GM12891 (cell line): ENCODE measurements around the gene SCN1B.

Source experiments
- DNase-seq: peaks from one replicate; pipeline ENCODE4 v3.0.0; 2011; ENCODE audit warnings: low spot score; ENCODE audit not compliant: insufficient read length
- FAIRE-seq: peaks from 2 replicates; lab custom pipeline; 2011; peaks lifted over from hg19 to GRCh38; lab: Jason Lieb, UNC
- PAX5 ChIP-seq: IDR thresholded peaks from 2 replicates; pipeline ENCODE4 v1.6.1; 2011; ENCODE audit warnings: low read length, moderate library complexity, mild to moderate bottlenecking; ENCODE audit not compliant: insufficient read depth, severe bottlenecking
- POLR2A ChIP-seq: IDR thresholded peaks from 2 replicates; pipeline ENCODE4 v1.6.1; 2011; ENCODE audit warnings: low read depth, low read length, control low read depth
- POLR2AphosphoS5 ChIP-seq: IDR thresholded peaks from 2 replicates; pipeline ENCODE4 v1.6.1; 2011; ENCODE audit warnings: low read depth, low read length, control low read depth
- POU2F2 ChIP-seq: IDR thresholded peaks from 2 replicates; pipeline ENCODE4 v1.6.1; 2011; ENCODE audit warnings: low read depth, mild to moderate bottlenecking, control low read depth, low read length, moderate library complexity
- SPI1 ChIP-seq: IDR thresholded peaks from 2 replicates; pipeline ENCODE4 v1.6.1; 2011; ENCODE audit warnings: low read depth, low read length, control low read depth
- TAF1 ChIP-seq: IDR thresholded peaks from 2 replicates; pipeline ENCODE4 v1.6.1; 2011; ENCODE audit warnings: low read depth, low read length, control low read depth

Gene SCN1B

DNA sequence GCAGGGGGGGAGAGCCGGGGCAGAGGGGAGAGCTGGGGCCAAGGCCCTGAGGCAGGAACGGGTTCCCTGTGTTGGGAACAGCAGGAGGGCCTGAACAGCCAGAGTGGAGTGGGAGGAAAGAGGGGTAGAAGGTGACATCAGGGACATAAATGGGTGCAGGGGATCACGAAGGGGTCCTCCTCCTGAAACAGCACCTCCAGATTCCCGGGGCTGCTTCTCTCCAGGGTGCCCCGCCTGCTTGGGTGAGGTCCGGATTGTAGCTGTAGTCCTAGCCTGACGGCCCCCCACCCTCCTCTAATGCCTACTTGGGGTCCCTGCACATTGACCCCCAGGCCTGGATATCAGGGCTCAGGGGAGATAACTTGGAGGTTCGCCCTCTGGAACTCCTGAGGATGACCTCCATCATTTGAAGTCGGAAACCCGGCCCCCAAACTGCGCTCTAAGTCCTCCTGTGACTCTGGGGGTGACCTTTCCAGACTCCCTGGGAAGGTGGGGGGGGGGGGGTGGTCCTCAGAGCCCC, 473 bp upstream of the SCN1B start:
- FAIRE-seq (no peak), DNase-seq (no peak)
- TF ChIP-seq POU2F2 (no peak), TAF1 (no peak), PAX5 (no peak), POLR2A (no peak), POLR2AphosphoS5 (no peak), SPI1 (no peak)

DNA sequence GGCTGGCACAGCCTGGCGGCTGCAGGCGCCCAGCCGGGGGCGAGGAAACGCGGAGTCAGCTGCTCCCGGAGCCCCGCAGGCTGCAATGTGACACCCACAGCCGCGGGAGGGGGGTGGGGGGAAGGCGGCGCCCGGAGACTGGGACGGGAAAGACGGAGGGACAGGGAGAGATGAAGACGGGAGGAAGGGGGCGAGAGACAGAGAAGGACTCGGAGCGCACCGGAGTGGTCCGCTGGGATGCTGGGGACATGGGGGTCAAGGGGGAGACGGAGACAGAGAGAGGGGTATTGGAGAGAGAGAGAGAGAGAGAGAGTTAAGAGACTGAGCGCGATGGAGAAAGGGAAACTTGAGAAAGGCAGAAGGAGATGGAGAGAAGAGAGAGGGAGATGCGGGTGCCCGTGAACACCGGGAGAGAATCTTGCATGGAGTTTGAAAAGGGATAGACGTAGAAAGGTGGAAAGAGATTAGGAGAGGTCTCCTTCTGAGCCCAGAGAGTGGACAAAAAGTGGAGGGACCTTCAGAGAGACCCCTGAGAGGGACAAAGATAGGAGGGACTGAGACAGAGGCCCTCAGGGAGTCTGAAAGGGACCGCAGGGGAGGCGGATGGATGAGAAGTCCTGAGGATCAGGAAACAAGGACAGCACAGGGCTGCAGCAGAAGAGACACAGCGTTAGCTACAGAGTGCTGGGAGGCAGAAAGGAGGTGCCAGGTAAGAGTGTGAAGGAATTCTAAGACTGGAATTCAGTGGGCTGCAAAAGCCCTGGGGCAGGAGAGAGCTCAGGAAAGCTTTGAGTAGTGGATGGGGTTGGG, 1.0 kb downstream of the SCN1B start:
- TF ChIP-seq POU2F2 (no peak), POLR2AphosphoS5 (no peak), PAX5 (no peak), SPI1 (no peak), POLR2A (no peak), TAF1 (no peak)
- DNase-seq: no peak
- FAIRE-seq: no peak

DNA sequence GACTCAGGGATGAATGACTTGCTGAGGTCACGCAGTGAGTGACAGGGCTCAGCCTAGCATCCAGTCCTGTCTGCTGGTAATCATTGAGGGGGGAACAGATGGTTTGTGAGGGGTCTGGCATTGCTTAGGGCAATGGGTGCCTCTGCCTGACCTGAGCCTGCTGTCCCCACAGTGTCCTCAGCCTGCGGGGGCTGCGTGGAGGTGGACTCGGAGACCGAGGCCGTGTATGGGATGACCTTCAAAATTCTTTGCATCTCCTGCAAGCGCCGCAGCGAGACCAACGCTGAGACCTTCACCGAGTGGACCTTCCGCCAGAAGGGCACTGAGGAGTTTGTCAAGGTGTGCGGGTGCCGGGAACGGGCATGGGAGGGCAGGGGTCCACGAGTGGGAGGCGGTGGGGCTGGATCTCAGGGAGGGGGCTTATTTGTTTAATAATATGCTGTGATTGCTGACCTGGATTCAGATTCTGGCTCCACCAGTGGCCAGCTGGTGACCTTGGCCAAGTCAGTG, 2.1 kb downstream of the SCN1B start:
- DNase-seq (no peak), FAIRE-seq (no peak)
- TF ChIP-seq POLR2AphosphoS5: no peak
- TF ChIP-seq PAX5: no peak
- TF ChIP-seq POLR2A: no peak
- no peak for TF ChIP-seq TAF1
- no peak for TF ChIP-seq POU2F2
- TF ChIP-seq SPI1: no peak

DNA sequence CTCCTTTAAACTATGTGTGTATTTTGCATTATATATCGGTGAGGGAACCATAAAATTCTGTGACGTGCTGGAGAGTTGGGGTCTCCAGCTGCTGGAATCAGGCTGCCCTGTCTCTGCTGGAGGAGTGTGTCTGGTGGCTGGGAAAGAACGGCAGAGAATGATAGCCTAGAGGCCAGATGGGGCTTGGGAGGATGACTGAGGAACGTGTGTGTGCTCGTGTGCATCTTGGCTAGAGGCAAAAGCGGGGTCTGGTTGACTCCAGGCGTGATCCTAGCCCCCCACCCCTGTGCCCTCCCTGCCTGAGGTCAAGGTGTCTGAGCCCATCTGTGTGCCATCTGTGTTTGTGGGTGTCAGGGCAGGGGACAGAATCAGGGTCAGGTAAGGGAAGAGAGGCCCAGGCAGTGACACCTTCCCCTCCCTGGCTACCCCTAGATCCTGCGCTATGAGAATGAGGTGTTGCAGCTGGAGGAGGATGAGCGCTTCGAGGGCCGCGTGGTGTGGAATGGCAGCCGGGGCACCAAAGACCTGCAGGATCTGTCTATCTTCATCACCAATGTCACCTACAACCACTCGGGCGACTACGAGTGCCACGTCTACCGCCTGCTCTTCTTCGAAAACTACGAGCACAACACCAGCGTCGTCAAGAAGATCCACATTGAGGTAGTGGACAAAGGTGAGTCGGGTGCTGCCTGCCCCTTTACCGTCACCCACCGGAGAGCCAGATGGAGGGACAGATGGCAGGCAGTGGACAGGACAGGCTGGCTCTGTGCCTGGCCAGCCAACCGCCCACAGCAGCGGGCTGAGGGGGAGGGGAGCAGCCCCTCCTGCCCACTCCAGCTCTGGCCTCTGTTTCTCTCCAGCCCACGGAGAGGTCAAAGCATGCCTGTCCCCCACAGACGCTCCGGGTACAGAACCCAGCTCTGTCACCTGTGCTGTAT, 3.1 kb downstream of the SCN1B start:
- DNase-seq (no peak), FAIRE-seq (no peak)
- TF ChIP-seq PAX5 (no peak), POU2F2 (no peak), POLR2A (no peak), TAF1 (no peak), POLR2AphosphoS5 (no peak)

DNA sequence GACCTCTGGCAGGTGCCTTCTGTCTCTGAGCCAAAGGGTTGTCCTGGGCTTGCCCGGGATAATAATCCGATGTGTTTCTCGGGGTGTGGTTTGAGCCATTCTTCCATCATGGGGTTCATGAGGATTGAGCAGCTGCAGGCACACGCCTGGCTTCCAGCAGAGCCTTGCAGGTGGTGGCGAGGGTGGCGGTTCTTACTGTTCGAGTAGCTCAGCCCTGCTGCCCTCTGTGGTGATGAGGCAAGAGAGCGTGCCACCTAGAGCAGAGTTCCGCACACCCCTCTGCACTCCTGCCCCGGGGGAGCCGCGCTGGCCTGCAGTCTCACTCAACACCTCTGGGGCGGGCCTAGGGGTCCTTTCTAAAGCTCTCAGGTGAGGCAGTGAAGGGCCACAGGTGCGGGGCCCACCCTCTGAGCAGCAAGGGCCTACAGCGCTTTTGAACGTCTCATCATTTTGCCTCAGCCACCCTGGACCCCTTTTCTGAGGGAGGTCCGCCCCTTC, 3.8 kb downstream of the SCN1B start:
- FAIRE-seq (no peak), DNase-seq (no peak)
- no peak for TF ChIP-seq POLR2AphosphoS5

DNA sequence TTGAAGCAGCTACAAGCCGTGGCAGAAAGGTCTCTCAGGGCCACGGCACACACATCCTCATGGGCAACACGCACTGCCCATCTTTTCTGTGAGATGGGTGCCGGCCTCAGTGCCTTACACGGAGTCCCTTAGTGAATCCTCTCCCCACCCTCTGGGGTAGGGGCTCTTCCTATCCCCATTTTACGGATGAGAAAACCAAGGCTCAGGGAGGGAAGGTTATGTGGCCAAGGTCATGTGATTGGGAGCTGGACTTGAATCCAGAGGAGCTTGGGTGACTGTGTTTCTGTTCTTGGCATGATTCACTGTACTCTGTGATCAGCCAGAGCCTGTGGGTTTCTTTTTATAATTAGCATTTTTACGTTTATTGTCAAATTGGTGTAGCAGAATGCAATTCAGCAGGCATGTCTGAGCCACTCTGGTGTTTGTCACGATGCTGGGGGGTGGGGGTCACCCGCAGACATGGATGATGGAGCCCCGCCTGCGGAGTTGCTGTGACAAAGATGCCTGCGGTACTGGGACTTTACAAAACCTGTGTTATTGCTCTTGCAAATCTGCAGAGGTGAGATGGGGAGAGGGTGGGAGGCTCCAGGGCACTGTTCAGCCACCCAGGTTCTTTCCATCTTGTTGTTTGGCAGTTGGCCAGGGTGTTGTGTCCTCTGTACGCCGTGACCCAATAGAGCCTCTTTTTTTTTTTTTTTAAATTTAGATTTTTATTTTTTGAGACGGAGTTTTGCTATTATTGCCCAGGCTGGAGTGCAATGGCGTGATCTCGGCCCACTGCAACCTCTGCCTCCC, 4.5 kb downstream of the SCN1B start:
- FAIRE-seq (no peak), DNase-seq (no peak)
- TF ChIP-seq POU2F2: no peak
- TF ChIP-seq TAF1: no peak
- no peak for TF ChIP-seq POLR2AphosphoS5
- TF ChIP-seq SPI1: no peak
- TF ChIP-seq POLR2A: no peak
- no peak for TF ChIP-seq PAX5

DNA sequence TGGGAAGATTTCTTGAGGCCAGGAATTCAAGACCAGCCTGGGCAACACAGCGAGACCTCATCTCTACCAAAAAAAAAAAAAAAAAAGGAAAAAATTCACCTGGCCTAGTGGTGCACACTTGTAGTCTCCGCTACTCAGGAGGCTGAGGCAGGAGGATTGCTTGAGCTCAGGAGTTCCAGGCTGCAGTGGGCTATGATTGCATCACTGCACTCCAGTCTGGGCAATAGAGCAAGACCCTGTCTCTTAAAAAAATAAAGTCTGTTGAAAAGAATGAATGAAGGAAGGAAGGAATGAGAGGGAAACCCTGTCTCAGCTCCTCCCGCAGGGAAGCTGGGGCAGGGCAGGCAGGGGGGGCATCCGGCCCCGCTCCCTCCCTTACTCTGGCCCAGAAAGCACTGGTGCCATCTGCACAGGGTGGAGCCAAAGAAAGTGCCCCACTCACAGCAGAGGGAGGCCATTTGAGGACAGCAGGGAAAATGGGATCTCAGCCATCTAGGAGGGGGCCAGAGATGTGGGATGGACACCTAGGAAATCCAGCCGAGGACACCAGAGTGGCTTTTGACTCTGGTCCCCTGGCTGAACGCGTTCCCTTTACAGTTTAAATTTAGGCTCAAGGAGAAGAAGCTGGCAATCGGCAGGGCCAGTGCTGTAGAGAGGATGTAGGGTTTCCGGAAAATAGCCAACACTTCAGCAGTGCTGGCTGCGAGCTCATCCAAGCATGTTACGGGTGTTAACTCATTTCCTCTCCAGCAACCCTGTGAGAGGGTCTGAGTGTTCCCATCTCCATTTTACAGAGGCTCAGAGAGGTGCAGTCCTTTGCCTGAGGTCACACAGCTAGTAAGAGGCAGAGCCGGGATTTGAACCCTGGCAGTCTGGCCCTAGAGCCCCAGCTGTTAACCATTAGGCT, 7.7 kb downstream of the SCN1B start:
- DNase-seq (peak; percentile 70), FAIRE-seq (peak; percentile 95)
- no peak for TF ChIP-seq POLR2AphosphoS5
- TF ChIP-seq SPI1: peak; percentile 47
